OCI-LY7 (cell line): ENCODE measurements around the gene HELZ. TPM values are rescaled to one million over a fixed set of nuclear protein-coding genes. Genes with fewer than 3 reads are reported as not detected.

Experiments
- BruUV-seq: library from RNA; stranded (reverse); fragments of 400-500 nt; replicated peaks from 2 replicates; lab custom pipeline; 2021; lab: Mats Ljungman, UMichigan
- CTCF ChIA-PET: fragments of 300-600 bp; sonication (Branson Sonifier 250); formaldehyde crosslinking; loops from one replicate; lab custom pipeline; 2022; ENCODE audit warnings: antibody characterized with exemption; ENCODE audit not compliant: unreplicated experiment; lab: Charles Lee
- POLR2A ChIA-PET: fragments of 300-600 bp; sonication (Branson Sonifier 250); formaldehyde crosslinking; loops from one replicate; lab custom pipeline; 2022; ENCODE audit warnings: antibody characterized with exemption; lab: Charles Lee
- DNase-seq: peaks from one replicate; pipeline ENCODE4 v3.0.0-alpha.2; 2015; ENCODE audit warnings: low spot score
- H2AFZ ChIP-seq: fragments of 200-600 bp; sonication (generic), shearing (Covaris generic); 2 replicates; pipeline ENCODE4 v1.6.1; 2014; ENCODE audit warnings: mild to moderate bottlenecking, antibody characterized with exemption, low read length, moderate library complexity
- H3K27ac ChIP-seq: fragments of 200-600 bp; sonication (generic); 2 replicates; pipeline ENCODE4 v1.5.1; 2014; ENCODE audit warnings: mixed run types, low read depth, mild to moderate bottlenecking, moderate library complexity, low read length, inconsistent platforms; ENCODE audit not compliant: poor library complexity, severe bottlenecking
- H3K36me3 ChIP-seq: fragments of 200-600 bp; sonication (generic); 2 replicates; pipeline ENCODE4 v1.6.1; 2014; ENCODE audit warnings: mild to moderate bottlenecking, antibody characterized with exemption, low read length, moderate library complexity, mixed read lengths; ENCODE audit not compliant: insufficient read depth
- H3K4me1 ChIP-seq: fragments of 200-600 bp; sonication (generic); 2 replicates; pipeline ENCODE4 v1.5.1; 2014; ENCODE audit warnings: mild to moderate bottlenecking, low read length; ENCODE audit not compliant: insufficient read depth, poor library complexity, severe bottlenecking
- H3K4me2 ChIP-seq: fragments of 200-600 bp; sonication (generic); 2 replicates; pipeline ENCODE4 v1.6.1; 2014; ENCODE audit warnings: mild to moderate bottlenecking, low read length
- H3K4me3 ChIP-seq: fragments of 200-600 bp; sonication (generic); 2 replicates; pipeline ENCODE4 v1.5.1; 2014; ENCODE audit warnings: mild to moderate bottlenecking, low read depth, low read length; ENCODE audit not compliant: poor library complexity, severe bottlenecking
- H3K79me2 ChIP-seq: fragments of 200-600 bp; sonication (generic); 2 replicates; pipeline ENCODE4 v1.6.1; 2016; ENCODE audit warnings: low read depth, mild to moderate bottlenecking, low read length, moderate library complexity, mixed read lengths; ENCODE audit not compliant: insufficient read depth
- H3K9me2 ChIP-seq: fragments of 200-600 bp; sonication (generic); 2 replicates; pipeline ENCODE4 v1.6.1; 2016; ENCODE audit warnings: mild to moderate bottlenecking, low read length, mixed read lengths; ENCODE audit not compliant: insufficient read depth
- H3K9me3 ChIP-seq: fragments of 200-600 bp; sonication (generic); 2 replicates; pipeline ENCODE4 v1.6.1; 2014; ENCODE audit warnings: mild to moderate bottlenecking, mixed run types, low read length, mixed read lengths
- H4K20me1 ChIP-seq: fragments of 200-600 bp; sonication (generic); 2 replicates; pipeline ENCODE4 v1.6.1; 2014; ENCODE audit warnings: mild to moderate bottlenecking, antibody characterized with exemption, low read length, moderate library complexity, mixed read lengths; ENCODE audit not compliant: insufficient read depth
- CTCF ChIP-seq: fragments of 200-600 bp; sonication (generic); conservative IDR thresholded peaks from 2 replicates; pipeline ENCODE4 v1.5.1; 2014; ENCODE audit warnings: mild to moderate bottlenecking, antibody characterized with exemption, low read length, moderate library complexity, mixed read lengths
- EZH2phosphoT487 ChIP-seq: fragments of 200-600 bp; sonication (generic); IDR thresholded peaks from 2 replicates; pipeline ENCODE4 v1.6.1; 2018; ENCODE audit warnings: low read depth, borderline replicate concordance, mild to moderate bottlenecking, mixed run types, antibody characterized with exemption, low read length, moderate library complexity, mixed read lengths
- intact Hi-C: fragments of 100-400 bp; cut with micrococcal nuclease; formaldehyde crosslinking; loops from one replicate; pipeline ENCODE4 v1.10.0; 2022; ENCODE audit not compliant: unreplicated experiment
- total RNA-seq, 2 experiments: library from RNA; depleted of rRNA in 1 of 2; stranded (reverse); fragments of >200 nt in 1 of 2; shearing (Covaris generic) in 1 of 2; gene quantifications; 2 replicates each; pipeline ENCODE4 v1.2.3, GENCODE V29; 2014 to 2022

HELZ gene
- total RNA-seq, 2 experiments from 2014 or later = 33.9 to 58.9 TPM

- no peaks in the 10 kb centered on the region for H3K9me2 ChIP-seq
- H3K9me3 ChIP-seq = no peaks in the 10 kb centered on the region
- H3K4me3 ChIP-seq = no peak overlapping the region
- TF ChIP-seq EZH2phosphoT487 = no peak
- TF ChIP-seq CTCF = no peak
- no peak overlapping the region for H3K4me2 ChIP-seq
- intact Hi-C loops = no loop called here
- no peak overlapping the region for H3K27ac ChIP-seq
- BruUV-seq = no TSS peak
- H4K20me1 ChIP-seq = no peaks in the 10 kb centered on the region
- no peaks in the 10 kb centered on the region for H3K79me2 ChIP-seq
- DNase-seq = no peak
- H2AFZ ChIP-seq = no peak overlapping the region
- POLR2A ChIA-PET = interaction anchor here (0.6 kb wide), 2 partner anchors 435 to 506 kb away, joined by 3 to 7 read pairs; no protein-coding TSS in a partner anchor
- CTCF ChIA-PET = no interaction called here
- H3K4me1 ChIP-seq = peaks cover 3% of the 10 kb centered on the region
- no peaks in the 10 kb centered on the region for H3K36me3 ChIP-seq
Observed at GRCh38 chr17:67285360-67285759, 40.4 kb upstream of the HELZ start.

GRCh38 chr17:67283731-67284516, 38.9 kb upstream of the HELZ start:
- Histone ChIP-seq H3K36me3 (no peaks in the 10 kb centered on the region), H3K4me2 (no peak overlapping the region), H3K4me3 (no peak overlapping the region), H3K4me1 (no peaks in the 10 kb centered on the region), H3K27ac (no peak overlapping the region), H2AFZ (no peak overlapping the region), H4K20me1 (no peaks in the 10 kb centered on the region), H3K9me2 (no peaks in the 10 kb centered on the region), H3K79me2 (no peaks in the 10 kb centered on the region), H3K9me3 (no peaks in the 10 kb centered on the region)
- TF ChIP-seq EZH2phosphoT487 (no peak), CTCF (no peak)
- intact Hi-C loops = no loop called here
- DNase-seq = no peak
- CTCF ChIA-PET = no interaction called here
- POLR2A ChIA-PET = no interaction called here
- no TSS peak for BruUV-seq

DNA sequence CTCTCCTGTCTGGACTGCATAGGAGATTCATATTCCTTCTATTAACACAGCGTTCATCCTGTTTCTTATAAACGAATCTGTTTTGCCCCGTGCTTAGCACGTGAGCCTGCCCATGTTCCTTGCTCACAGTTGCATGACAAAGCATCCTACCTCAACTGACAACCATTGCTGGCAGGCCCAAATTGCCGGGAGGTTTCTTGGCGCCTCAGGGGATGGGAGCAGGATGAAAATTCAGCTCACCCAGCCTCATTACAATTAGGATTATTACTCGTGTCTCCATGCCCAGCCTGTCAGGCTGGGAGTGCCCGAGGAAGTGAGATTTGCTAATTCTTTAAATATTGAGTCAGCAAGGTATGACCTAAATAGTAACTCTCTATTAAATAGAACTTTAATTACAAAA, 36.7 kb upstream of the HELZ start:
- ChIA-PET CTCF (no interaction called here), POLR2A (no interaction called here)
- Histone ChIP-seq H3K79me2 (no peaks in the 10 kb centered on the region), H3K4me1 (no peaks in the 10 kb centered on the region), H3K27ac (no peak overlapping the region), H3K9me2 (no peaks in the 10 kb centered on the region), H3K36me3 (no peaks in the 10 kb centered on the region), H2AFZ (no peak overlapping the region), H3K4me3 (no peak overlapping the region), H3K4me2 (no peak overlapping the region), H4K20me1 (no peaks in the 10 kb centered on the region), H3K9me3 (no peaks in the 10 kb centered on the region)
- intact Hi-C loops = no loop called here
- DNase-seq = no peak
- no TSS peak for BruUV-seq
- TF ChIP-seq EZH2phosphoT487 (no peak), CTCF (no peak)
